ENCODE measurements around the gene GOLGA6B.
"Not testable (repeated sequence)": the region's sequence is repeated elsewhere in the genome, so short reads cannot be mapped to it uniquely, and the experiment has no call there.

The GOLGA6B gene

DNA sequence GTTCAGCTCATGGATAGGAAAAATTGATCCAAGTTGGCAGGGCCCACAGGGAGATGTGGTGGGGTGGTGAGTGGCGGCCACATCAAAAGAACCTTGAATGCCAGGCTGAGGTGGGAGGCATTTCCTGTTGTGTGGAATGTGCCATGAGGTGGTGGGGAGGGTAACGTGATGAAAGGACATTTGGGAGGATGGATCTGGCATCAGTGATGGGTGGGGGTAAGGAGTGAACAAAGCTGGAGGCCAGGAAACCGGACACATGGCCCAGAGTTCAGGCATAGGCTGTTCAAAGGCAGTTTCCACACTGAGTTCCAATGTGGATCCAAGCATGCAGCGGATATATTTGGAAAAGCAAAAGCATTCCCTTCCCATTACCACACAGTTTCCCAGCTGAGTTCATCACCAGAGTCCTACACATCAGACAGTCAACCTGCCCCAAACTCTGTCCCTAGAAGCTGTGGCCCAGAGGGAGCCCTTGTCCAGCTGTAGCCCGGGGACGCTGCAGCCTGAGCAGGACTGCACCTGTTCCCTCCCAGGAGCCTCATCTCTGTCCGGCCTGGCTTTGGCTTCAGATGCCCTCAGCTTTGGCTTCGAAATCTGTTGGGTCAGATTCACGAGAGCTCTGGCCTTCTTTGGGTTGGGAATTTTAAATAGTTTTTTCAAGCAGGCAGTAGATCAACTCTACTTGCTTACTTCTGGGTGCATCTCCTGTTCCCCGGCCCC lies 37.8 kb upstream of the GOLGA6B start:
- CTCF ChIA-PET, result no interaction called here
- Histone ChIP-seq H3K9me3 (ENCODE audit: control extremely low read depth in 1 of 5, control insufficient read depth in 4 of 5, insufficient read depth in 2 of 5, low read depth in 1 of 5, low read length in 4 of 5) (no peaks in the 10 kb centered on the region), H3K4me1 (ENCODE audit: control extremely low read depth in 1 of 4, control insufficient read depth in 4 of 4, insufficient read depth in 4 of 4, low read length in 3 of 4) (no peaks in the 10 kb centered on the region), H3K27me3 (replicated peaks in 2 of 5; ENCODE audit: control insufficient read depth in 4 of 5, insufficient read depth in 5 of 5, low read length in 4 of 5) (no peaks in the 10 kb centered on the region), H3K36me3 (ENCODE audit: control insufficient read depth in 4 of 4, insufficient read depth in 4 of 4, low read length in 3 of 4) (no peaks in the 10 kb centered on the region), H3K4me3 (ENCODE audit: control insufficient read depth in 1 of 7, extremely low read depth in 1 of 7, insufficient read depth in 4 of 7, low read depth in 2 of 7, low read length in 6 of 7) (no peak overlapping the region), H3K27ac (ENCODE audit: insufficient read depth in 1 of 2, low read depth in 1 of 2, low read length in 2 of 2, poor library complexity in 1 of 2, severe bottlenecking in 2 of 2) (no peak overlapping the region)
- 96% methylated on average over 9 of the region's 10 CpGs for WGBS (ENCODE audit: insufficient coverage)
- no peak for DNase-seq
- POLR2A ChIA-PET, result no interaction called here

DNA sequence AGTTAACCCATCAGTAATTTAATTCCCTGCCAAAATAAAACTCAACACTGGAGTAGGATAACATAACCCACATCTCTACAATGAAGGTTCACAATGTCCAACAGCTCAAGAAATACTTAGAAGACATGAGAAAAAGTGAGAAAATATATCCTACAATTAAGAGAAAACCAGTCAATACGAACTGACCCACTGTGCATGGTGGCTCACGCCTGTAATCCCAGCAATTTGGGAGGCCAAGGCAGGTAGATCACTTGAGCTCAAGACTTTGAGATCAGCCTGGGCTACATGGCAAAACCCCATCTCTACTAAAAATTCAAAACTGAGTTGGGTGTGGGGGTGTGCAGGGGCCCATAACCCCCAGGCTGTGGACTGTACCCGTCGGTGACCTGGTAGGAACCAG lies 30.6 kb upstream of the GOLGA6B start:
- CTCF ChIA-PET; H3K36me3 ChIP-seq (ENCODE audit: control insufficient read depth in 4 of 4, insufficient read depth in 4 of 4, low read length in 3 of 4); H3K27ac ChIP-seq (ENCODE audit: insufficient read depth in 1 of 2, low read depth in 1 of 2, low read length in 2 of 2, poor library complexity in 1 of 2, severe bottlenecking in 2 of 2); H3K4me1 ChIP-seq (ENCODE audit: control extremely low read depth in 1 of 4, control insufficient read depth in 4 of 4, insufficient read depth in 4 of 4, low read length in 3 of 4); H3K4me3 ChIP-seq (ENCODE audit: control insufficient read depth in 1 of 7, extremely low read depth in 1 of 7, insufficient read depth in 4 of 7, low read depth in 2 of 7, low read length in 6 of 7); H3K9me3 ChIP-seq (ENCODE audit: control extremely low read depth in 1 of 5, control insufficient read depth in 4 of 5, insufficient read depth in 2 of 5, low read depth in 1 of 5, low read length in 4 of 5); DNase-seq; H3K27me3 ChIP-seq (replicated peaks in 2 of 5; ENCODE audit: control insufficient read depth in 4 of 5, insufficient read depth in 5 of 5, low read length in 4 of 5): not testable (repeated sequence)
- WGBS (ENCODE audit: insufficient coverage), result 100% methylated on average over 1 of the region's 4 CpGs
- POLR2A ChIA-PET, result interaction anchor here (0.6 kb wide), 1 partner anchor 451 kb away, joined by 3 read pairs; no protein-coding TSS in a partner anchor

DNA sequence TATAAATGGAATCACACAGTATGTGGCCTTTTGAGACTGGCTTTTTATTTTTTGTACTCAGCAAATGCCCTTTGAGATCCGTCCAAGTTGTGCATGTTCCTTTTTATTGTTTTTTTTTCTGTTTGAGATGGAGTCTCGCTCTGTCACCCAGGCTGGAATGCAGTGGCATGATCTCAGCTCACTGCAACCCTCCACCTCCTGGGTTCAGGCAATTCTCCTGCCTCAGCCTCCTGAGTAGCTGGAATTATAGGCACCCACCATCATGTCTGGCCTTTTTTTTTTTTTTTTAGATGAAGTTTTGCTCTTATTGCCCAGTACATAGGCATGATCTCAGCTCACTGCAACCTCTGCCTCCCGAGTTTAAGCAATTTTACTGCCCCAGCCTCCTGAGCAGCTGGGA lies 28.3 kb upstream of the GOLGA6B start:
- H3K4me3 ChIP-seq (ENCODE audit: control insufficient read depth in 1 of 7, extremely low read depth in 1 of 7, insufficient read depth in 4 of 7, low read depth in 2 of 7, low read length in 6 of 7); POLR2A ChIA-PET; CTCF ChIA-PET; H3K27me3 ChIP-seq (replicated peaks in 2 of 5; ENCODE audit: control insufficient read depth in 4 of 5, insufficient read depth in 5 of 5, low read length in 4 of 5); H3K36me3 ChIP-seq (ENCODE audit: control insufficient read depth in 4 of 4, insufficient read depth in 4 of 4, low read length in 3 of 4); H3K27ac ChIP-seq (ENCODE audit: insufficient read depth in 1 of 2, low read depth in 1 of 2, low read length in 2 of 2, poor library complexity in 1 of 2, severe bottlenecking in 2 of 2); H3K9me3 ChIP-seq (ENCODE audit: control extremely low read depth in 1 of 5, control insufficient read depth in 4 of 5, insufficient read depth in 2 of 5, low read depth in 1 of 5, low read length in 4 of 5); DNase-seq; H3K4me1 ChIP-seq (ENCODE audit: control extremely low read depth in 1 of 4, control insufficient read depth in 4 of 4, insufficient read depth in 4 of 4, low read length in 3 of 4): not testable (repeated sequence)
- 100% methylated on average over 2 of the region's 3 CpGs for WGBS (ENCODE audit: insufficient coverage)

DNA sequence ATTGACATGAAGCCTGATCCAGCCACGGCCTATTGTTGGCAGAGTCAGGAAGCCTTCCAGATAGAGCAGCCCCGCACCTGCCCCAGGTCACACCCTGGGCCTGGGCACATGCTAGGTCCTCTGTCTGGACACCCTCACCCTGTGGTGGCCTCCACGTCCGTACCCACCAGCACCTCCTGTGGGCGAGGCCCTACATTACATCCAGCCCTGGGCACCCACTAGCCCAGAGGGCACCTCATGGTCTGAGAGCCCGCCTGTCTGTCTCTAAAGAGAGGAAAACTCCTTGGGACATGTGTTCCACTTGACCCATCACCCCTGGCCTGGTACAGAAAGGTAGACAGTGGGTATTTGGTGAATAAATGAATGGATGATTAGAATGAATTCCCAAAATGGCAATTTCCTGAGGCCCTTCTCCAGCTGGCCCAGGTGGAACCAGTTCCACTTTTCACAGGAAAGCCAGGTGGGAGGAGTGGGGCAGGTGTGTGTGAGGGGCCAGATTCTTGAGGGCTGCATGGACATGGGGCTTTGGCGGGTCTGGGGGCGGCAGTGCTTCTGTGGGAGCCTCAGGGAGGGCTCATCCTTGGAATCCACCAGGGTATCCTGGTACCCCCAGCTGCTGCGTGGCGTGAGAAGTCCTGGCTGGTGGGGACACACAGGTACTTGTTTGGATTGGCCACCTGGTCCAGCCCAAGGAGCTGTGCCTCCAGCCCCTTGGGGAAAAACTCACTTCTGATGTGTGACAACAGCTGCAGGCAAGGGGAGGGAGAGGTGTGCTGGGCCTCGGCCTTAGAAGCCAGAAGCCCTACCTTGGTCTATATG lies 26.0 kb upstream of the GOLGA6B start:
- DNase-seq; H3K4me1 ChIP-seq (ENCODE audit: control extremely low read depth in 1 of 4, control insufficient read depth in 4 of 4, insufficient read depth in 4 of 4, low read length in 3 of 4); POLR2A ChIA-PET; H3K9me3 ChIP-seq (ENCODE audit: control extremely low read depth in 1 of 5, control insufficient read depth in 4 of 5, insufficient read depth in 2 of 5, low read depth in 1 of 5, low read length in 4 of 5); H3K4me3 ChIP-seq (ENCODE audit: control insufficient read depth in 1 of 7, extremely low read depth in 1 of 7, insufficient read depth in 4 of 7, low read depth in 2 of 7, low read length in 6 of 7); CTCF ChIA-PET; H3K36me3 ChIP-seq (ENCODE audit: control insufficient read depth in 4 of 4, insufficient read depth in 4 of 4, low read length in 3 of 4); H3K27me3 ChIP-seq (replicated peaks in 2 of 5; ENCODE audit: control insufficient read depth in 4 of 5, insufficient read depth in 5 of 5, low read length in 4 of 5); H3K27ac ChIP-seq (ENCODE audit: insufficient read depth in 1 of 2, low read depth in 1 of 2, low read length in 2 of 2, poor library complexity in 1 of 2, severe bottlenecking in 2 of 2): not testable (repeated sequence)
- 98% methylated on average over 9 of the region's 11 CpGs for WGBS (ENCODE audit: insufficient coverage)

DNA sequence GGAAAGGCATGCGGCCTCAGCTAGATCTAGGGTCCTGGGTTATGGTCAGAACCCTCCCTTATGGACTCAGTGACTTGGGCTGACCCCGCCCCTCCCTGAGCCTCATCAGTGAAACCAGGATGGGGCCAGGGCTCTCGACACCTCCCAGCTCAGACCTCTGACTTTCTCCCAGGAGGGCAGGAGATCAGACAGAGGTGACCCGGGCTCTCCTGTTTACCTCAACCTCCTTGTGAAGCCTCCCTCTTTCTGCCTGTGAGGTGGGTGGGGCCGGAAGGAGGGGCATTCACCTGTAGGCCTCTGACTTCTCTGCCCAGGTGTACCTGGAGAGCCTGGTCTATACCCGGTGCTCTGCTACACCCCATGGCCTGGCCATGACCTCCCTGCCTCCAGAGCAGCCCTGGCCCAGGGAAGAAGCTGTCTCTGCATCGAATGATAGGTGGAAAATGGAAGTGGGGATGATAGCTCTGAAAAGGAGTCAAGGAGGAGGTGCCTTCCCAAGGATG lies 25.4 kb upstream of the GOLGA6B start:
- H3K27ac ChIP-seq (ENCODE audit: insufficient read depth in 1 of 2, low read depth in 1 of 2, low read length in 2 of 2, poor library complexity in 1 of 2, severe bottlenecking in 2 of 2); H3K27me3 ChIP-seq (replicated peaks in 2 of 5; ENCODE audit: control insufficient read depth in 4 of 5, insufficient read depth in 5 of 5, low read length in 4 of 5); H3K36me3 ChIP-seq (ENCODE audit: control insufficient read depth in 4 of 4, insufficient read depth in 4 of 4, low read length in 3 of 4); CTCF ChIA-PET; DNase-seq; H3K4me1 ChIP-seq (ENCODE audit: control extremely low read depth in 1 of 4, control insufficient read depth in 4 of 4, insufficient read depth in 4 of 4, low read length in 3 of 4); H3K4me3 ChIP-seq (ENCODE audit: control insufficient read depth in 1 of 7, extremely low read depth in 1 of 7, insufficient read depth in 4 of 7, low read depth in 2 of 7, low read length in 6 of 7); POLR2A ChIA-PET; H3K9me3 ChIP-seq (ENCODE audit: control extremely low read depth in 1 of 5, control insufficient read depth in 4 of 5, insufficient read depth in 2 of 5, low read depth in 1 of 5, low read length in 4 of 5): not testable (repeated sequence)
- WGBS (ENCODE audit: insufficient coverage), result 100% methylated on average over 5 of the region's 7 CpGs

DNA sequence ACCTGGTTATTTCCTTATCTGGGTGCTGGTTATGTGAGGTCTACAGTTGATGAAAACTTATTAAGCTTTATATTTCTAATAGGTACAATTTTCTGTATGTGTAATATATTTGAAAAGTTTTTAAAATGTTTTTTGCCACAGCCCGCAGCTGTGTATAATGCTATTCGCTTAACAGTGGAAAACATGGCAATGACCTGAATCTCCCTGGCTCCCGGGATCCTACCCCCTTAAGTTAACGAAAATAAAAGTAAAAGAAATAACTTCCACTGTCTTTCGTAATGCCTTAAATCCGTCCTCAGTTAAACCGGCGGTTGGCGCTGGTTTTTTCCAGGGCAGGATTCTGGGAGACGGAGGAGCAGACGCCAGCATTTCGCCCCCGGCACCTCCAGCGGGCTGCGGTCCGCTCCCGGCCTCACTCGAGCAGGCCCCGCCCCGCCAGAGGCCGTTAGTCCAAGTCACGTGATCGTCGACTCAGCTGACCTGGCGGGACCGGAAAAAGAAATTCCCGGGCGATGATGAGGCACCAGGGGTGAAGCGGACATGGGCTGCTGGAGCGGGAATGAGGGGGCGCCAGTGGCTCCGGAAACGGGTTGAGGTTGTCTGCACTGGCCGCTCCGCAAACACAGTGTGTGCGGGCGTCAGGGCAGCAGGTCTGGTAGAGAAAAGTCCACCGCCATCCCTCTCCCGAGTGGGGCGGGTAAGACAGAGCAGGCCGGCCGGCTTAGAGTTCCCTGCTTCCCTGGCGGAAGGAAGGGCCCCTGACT lies 17.8 kb upstream of the GOLGA6B start:
- no CpG with 5 or more reads among the region's 43 CpGs for WGBS (ENCODE audit: insufficient coverage)
- H3K9me3 ChIP-seq (ENCODE audit: control extremely low read depth in 1 of 5, control insufficient read depth in 4 of 5, insufficient read depth in 2 of 5, low read depth in 1 of 5, low read length in 4 of 5); H3K27me3 ChIP-seq (replicated peaks in 2 of 5; ENCODE audit: control insufficient read depth in 4 of 5, insufficient read depth in 5 of 5, low read length in 4 of 5); H3K4me1 ChIP-seq (ENCODE audit: control extremely low read depth in 1 of 4, control insufficient read depth in 4 of 4, insufficient read depth in 4 of 4, low read length in 3 of 4); H3K27ac ChIP-seq (ENCODE audit: insufficient read depth in 1 of 2, low read depth in 1 of 2, low read length in 2 of 2, poor library complexity in 1 of 2, severe bottlenecking in 2 of 2); POLR2A ChIA-PET; CTCF ChIA-PET; H3K36me3 ChIP-seq (ENCODE audit: control insufficient read depth in 4 of 4, insufficient read depth in 4 of 4, low read length in 3 of 4): not testable (repeated sequence)
- peak; percentile 44 to 69 (median 50) for DNase-seq
- peak overlapping the region in 2 of 7 experiments; percentile 57 to 60 for H3K4me3 ChIP-seq (ENCODE audit: control insufficient read depth in 1 of 7, extremely low read depth in 1 of 7, insufficient read depth in 4 of 7, low read depth in 2 of 7, low read length in 6 of 7)
